MG63 (cell line): ENCODE measurements around the gene STRIP2. TPM values are rescaled to one million over a fixed set of nuclear protein-coding genes. Genes with fewer than 3 reads are reported as not detected.
"Not testable (repeated sequence)": the region's sequence is repeated elsewhere in the genome, so short reads cannot be mapped to it uniquely, and the experiment has no call there.

ENCODE experiments used
- DNase-seq: peaks from one replicate; pipeline ENCODE4 v3.0.0-alpha.2; 2020
- H3K27me3 ChIP-seq: fragments of 250-450 bp; sonication (Bioruptor Pico); 2 replicates; pipeline ENCODE4 v1.5.1; 2020; ENCODE audit warnings: mild to moderate bottlenecking, moderate library complexity
- H3K36me3 ChIP-seq: fragments of 250-450 bp; sonication (Bioruptor Pico); 2 replicates; pipeline ENCODE4 v1.5.1; 2020; ENCODE audit warnings: mild to moderate bottlenecking, moderate library complexity
- H3K4me3 ChIP-seq: fragments of 250-450 bp; sonication (Bioruptor Pico); 2 replicates; pipeline ENCODE4 v1.5.1; 2020; ENCODE audit warnings: mild to moderate bottlenecking, moderate library complexity
- H3K9me3 ChIP-seq: fragments of 250-450 bp; sonication (Bioruptor Pico); 2 replicates; pipeline ENCODE4 v1.5.1; 2020; ENCODE audit warnings: mild to moderate bottlenecking, moderate library complexity
- total RNA-seq: library from RNA; depleted of rRNA; stranded (reverse); fragments of >200 nt; shearing (Covaris generic); gene quantifications from 2 replicates; pipeline ENCODE4 v1.2.3, GENCODE V29; 2014; ENCODE audit warnings: low replicate concordance

The STRIP2 gene
- total RNA-seq, 1 experiment from 2014 or later, result 2.3 TPM

DNA sequence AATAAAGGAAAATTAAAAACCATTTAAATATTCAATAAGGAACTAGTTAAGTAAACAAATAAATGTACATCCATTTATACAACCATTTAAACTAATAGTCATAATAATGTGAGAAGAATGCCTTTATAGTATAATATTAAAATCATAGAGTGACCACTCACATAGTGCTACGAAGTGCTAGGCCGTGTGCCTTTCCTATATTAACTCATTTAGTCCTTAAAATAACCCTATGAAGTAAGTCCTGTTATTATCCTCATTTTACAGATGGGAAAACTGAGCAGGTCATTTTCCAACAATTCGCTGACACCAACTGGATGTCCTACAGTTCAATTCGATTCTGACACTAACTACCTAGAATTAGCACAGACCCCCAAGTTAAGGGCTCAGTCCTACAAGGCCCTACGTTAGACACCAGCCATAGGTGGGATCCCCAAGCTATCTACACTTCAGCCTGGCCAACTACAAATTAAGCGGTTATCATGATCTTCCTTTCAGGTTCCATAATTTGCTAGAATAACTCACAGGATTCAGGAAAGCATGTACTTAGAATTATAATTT lies 4.1 kb downstream of the STRIP2 start:
- no peak overlapping the region for H3K4me3 ChIP-seq
- H3K36me3 ChIP-seq, result no peaks in the 10 kb centered on the region
- H3K9me3 ChIP-seq, result no peaks in the 10 kb centered on the region

GRCh38 chr7:129438839-129439651 lies 4.8 kb downstream of the STRIP2 start:
- Histone ChIP-seq H3K27me3 (no peaks in the 10 kb centered on the region), H3K9me3 (no peaks in the 10 kb centered on the region), H3K4me3 (no peak overlapping the region), H3K36me3 (no peaks in the 10 kb centered on the region)
- peak; percentile 17 for DNase-seq

More for the DNA sequence above, 4.1 kb downstream of the STRIP2 start:
- H3K27me3 ChIP-seq, result no peaks in the 10 kb centered on the region
- no peak for DNase-seq

DNA sequence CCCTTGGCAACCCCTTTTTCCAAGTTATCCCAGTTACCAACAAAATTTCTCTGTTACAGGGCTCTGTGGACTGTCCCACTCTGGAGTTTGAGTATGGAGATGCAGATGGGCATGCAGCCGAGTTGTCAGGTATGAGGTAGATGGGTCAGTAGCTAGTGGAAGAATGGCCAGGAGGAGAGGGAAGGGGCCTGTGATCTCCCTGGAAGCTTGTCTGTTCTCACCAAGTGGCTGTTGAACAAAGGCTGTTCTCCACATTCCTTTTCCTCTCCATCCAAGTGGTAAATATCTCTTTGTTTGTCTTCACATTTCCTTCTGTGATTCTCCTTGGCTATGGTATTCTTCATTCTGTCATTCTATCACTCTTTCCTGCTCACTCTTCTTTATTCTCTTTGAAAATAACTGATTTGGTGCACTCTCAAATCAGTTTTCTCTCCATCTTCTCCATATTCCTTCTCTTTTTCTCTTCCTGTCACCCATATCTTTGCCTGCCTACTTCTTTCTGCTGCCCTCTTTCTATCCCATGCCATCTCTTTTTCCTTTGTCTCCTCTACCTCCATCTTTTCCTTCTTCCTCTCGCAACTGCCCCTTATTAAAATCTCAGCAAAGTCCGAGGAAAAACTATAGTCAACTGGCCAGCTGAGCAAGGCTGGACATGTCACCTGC lies 5.9 kb downstream of the STRIP2 start:
- DNase-seq, result no peak
- no peaks in the 10 kb centered on the region for H3K9me3 ChIP-seq
- H3K36me3 ChIP-seq, result no peaks in the 10 kb centered on the region
- no peaks in the 10 kb centered on the region for H3K27me3 ChIP-seq
- H3K4me3 ChIP-seq, result no peak overlapping the region

- no peaks in the 10 kb centered on the region for H3K9me3 ChIP-seq
- no peaks in the 10 kb centered on the region for H3K27me3 ChIP-seq
- DNase-seq, result no peak
- H3K36me3 ChIP-seq, result no peaks in the 10 kb centered on the region
- no peak overlapping the region for H3K4me3 ChIP-seq
These were observed 9.4 kb downstream of the STRIP2 start for GRCh38 chr7:129443612-129444011.

DNA sequence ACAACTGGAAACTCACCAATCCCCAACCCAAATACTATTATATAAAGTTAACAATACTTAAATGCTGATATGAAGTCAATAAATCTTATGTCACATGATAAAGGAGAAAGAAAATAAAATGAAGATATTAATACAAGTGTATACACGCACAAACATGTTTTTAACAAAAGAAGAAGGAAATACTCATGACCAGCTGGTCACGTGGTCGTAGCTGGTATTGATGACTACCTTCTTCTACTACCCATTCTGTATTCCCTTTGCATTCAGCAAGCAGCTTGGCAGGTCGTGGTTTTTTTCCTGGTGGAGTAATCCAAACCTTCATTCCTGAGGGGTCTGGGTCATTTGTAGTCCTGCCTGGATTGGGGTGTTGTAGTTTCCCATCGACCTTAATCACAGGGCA lies 10.5 kb downstream of the STRIP2 start:
- not testable (repeated sequence) for H3K27me3 ChIP-seq, H3K36me3 ChIP-seq, H3K9me3 ChIP-seq, DNase-seq, H3K4me3 ChIP-seq

- peak; percentile 43 for DNase-seq
- H3K4me3 ChIP-seq, H3K36me3 ChIP-seq, H3K9me3 ChIP-seq, H3K27me3 ChIP-seq: not testable (repeated sequence)
These were observed 12.7 kb downstream of the STRIP2 start for GRCh38 chr7:129446925-129447324.

DNA sequence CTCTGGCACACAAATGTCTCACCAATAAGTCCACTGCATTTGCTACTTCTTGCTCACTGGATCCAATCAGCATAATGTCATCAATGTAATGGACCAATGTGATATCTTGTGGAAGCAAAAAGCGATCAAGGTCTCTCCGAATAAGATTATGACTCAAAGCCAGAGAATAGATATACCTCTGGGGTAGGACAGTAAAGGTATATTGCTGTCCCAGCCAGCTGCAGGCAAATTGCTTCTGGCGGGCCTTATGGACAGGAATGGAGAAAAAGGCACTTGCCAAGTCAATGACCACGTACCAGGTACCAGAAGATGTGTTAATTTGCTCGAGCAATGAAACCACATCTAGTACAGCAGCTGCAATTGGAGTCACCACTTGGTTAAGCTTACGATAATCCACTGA lies 13.2 kb downstream of the STRIP2 start:
- DNase-seq, H3K36me3 ChIP-seq, H3K4me3 ChIP-seq, H3K9me3 ChIP-seq, H3K27me3 ChIP-seq: not testable (repeated sequence)

DNA sequence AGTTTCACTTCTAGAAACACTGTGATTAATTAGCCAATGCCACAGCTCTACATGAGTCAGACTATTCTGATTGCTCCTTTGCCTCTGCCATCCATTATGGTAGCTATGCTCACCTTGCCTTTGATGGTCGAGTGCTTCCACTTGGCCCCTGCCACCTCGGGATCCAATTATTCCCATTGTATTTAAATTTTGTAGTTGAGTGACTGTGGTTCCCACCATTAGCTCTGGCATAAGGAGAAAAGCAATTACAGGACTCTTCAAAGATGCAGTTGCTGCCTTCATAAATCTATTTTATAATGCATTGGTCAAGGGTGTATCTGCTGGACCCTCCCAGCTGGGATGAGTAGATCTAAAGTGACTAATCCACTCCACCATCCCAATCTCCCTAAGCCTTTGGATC lies 14.4 kb downstream of the STRIP2 start:
- not testable (repeated sequence) for DNase-seq, H3K27me3 ChIP-seq, H3K4me3 ChIP-seq

GRCh38 chr7:129450295-129450694 lies 16.1 kb downstream of the STRIP2 start:
- DNase-seq, result no peak
- no peak overlapping the region for H3K4me3 ChIP-seq
- H3K9me3 ChIP-seq, result no peaks in the 10 kb centered on the region
- no peaks in the 10 kb centered on the region for H3K27me3 ChIP-seq
- H3K36me3 ChIP-seq, result no peaks in the 10 kb centered on the region

More for the DNA sequence above, 14.4 kb downstream of the STRIP2 start:
- H3K9me3 ChIP-seq, H3K36me3 ChIP-seq: not testable (repeated sequence)

- DNase-seq, result no peak
- no peak overlapping the region for H3K4me3 ChIP-seq
- H3K27me3 ChIP-seq, result no peaks in the 10 kb centered on the region
- H3K9me3 ChIP-seq, result no peaks in the 10 kb centered on the region
- no peaks in the 10 kb centered on the region for H3K36me3 ChIP-seq
These were observed 18.5 kb downstream of the STRIP2 start for GRCh38 chr7:129452589-129453231.

DNA sequence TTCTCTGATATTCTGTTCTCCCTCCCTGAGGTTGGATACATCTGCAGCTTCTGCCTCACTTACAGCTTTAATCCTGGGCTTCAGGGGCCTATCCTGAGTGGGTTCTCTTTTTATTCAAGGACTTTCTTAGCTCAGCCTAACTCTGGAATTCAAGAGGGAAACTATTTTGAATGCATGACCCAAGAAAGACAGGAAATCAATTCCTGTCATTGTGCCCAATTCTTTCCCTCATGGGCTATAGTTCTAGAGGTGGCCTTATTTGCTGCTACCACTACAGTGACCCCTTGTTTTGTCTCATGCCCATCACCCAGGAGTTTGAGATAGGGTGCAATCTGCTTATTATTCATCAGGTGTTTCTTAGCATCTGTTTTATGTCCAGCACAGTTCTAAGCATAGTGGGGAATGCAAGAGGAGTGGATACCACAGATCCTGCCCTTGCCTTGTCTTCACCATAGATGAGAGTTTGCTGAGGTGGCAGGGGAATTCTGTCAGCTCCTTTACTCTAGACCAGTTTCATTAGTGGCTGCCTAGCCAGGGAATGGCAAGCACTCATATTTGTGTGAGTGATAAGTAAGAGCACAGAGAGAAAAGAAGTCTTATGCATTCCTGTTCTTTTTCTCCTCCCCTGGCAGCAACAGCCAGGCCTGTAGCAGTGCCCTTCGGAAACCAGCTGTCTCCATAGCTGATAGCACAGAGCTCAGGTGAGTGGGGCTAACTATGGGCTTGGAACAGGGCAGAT lies 19.4 kb downstream of the STRIP2 start:
- H3K27me3 ChIP-seq, result no peaks in the 10 kb centered on the region
- DNase-seq, result no peak
- no peak overlapping the region for H3K4me3 ChIP-seq
- H3K9me3 ChIP-seq, result no peaks in the 10 kb centered on the region
- H3K36me3 ChIP-seq, result no peaks in the 10 kb centered on the region

DNA sequence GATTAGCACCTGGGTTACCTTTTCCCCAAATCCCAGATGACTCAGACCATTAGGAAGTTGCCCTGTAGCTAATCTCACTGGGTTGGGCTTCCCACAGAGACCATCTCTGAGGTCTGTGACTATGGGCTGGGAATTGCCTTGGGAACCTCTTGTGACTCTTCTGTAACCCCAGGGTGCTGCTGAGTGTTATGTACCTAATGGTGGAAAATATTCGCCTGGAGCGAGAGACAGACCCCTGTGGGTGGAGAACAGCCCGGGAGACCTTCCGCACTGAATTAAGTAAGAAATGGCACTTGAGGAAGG lies 20.0 kb downstream of the STRIP2 start:
- no peak for DNase-seq
- no peaks in the 10 kb centered on the region for H3K27me3 ChIP-seq

GRCh38 chr7:129456421-129456820 lies 22.2 kb downstream of the STRIP2 start:
- Histone ChIP-seq H3K36me3 (no peaks in the 10 kb centered on the region), H3K4me3 (no peak overlapping the region), H3K27me3 (no peaks in the 10 kb centered on the region), H3K9me3 (no peaks in the 10 kb centered on the region)
- DNase-seq, result no peak

More for the DNA sequence above, 20.0 kb downstream of the STRIP2 start:
- Histone ChIP-seq H3K9me3 (no peaks in the 10 kb centered on the region), H3K4me3 (no peak overlapping the region), H3K36me3 (no peaks in the 10 kb centered on the region)

DNA sequence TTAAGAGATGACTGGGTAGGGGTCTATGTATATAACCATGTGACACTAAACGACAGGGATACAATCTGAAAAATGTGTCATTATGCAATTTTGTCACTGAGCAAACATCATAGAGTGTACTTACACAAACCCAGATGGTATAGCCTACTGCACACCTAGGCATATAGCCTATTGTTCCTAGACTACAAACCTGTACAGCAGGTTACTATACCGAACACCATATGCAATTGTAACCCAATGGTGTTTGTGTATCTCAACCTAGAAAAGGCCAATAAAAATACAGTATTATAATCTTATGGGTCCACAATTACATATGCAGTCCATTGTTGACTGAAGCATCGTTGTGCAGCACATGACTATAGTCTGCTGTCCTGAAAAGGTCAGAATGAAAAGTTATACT lies 22.9 kb downstream of the STRIP2 start:
- Histone ChIP-seq H3K9me3 (no peaks in the 10 kb centered on the region), H3K36me3 (no peaks in the 10 kb centered on the region), H3K4me3 (no peak overlapping the region), H3K27me3 (no peaks in the 10 kb centered on the region)
- no peak for DNase-seq

GRCh38 chr7:129458171-129458570 lies 23.9 kb downstream of the STRIP2 start:
- no peak overlapping the region for H3K4me3 ChIP-seq
- no peaks in the 10 kb centered on the region for H3K9me3 ChIP-seq
- no peaks in the 10 kb centered on the region for H3K36me3 ChIP-seq
- H3K27me3 ChIP-seq, result no peaks in the 10 kb centered on the region
- no peak for DNase-seq

DNA sequence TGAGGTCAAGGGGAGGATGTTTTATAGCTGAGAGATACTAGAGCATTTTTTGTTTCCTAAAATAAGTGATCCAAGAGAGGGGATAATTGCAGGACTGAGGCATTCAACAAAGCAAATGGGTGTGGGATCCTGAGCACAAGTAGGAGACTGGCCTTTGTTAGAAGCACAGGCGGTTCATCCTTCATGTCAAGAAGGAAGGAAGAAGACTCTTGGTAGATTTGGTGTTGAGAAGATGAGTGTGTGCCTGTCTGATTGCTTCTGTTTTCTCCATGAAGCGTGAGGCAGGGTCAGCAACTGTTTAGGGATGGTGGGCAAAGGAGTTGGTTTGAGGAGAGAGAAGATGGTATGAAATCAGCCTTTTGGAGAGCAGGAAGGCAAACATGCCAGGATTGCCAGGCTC lies 27.6 kb downstream of the STRIP2 start:
- DNase-seq, result no peak
- Histone ChIP-seq H3K36me3 (no peaks in the 10 kb centered on the region), H3K4me3 (no peak overlapping the region), H3K27me3 (no peaks in the 10 kb centered on the region), H3K9me3 (no peaks in the 10 kb centered on the region)

- Histone ChIP-seq H3K9me3 (no peaks in the 10 kb centered on the region), H3K36me3 (no peaks in the 10 kb centered on the region), H3K27me3 (no peaks in the 10 kb centered on the region), H3K4me3 (no peak overlapping the region)
- DNase-seq, result no peak
These were observed 28.2 kb downstream of the STRIP2 start for GRCh38 chr7:129462420-129462819.
